GM12864 (cell line): Measurements from ENCODE around the gene C3orf22.

Source experiments
- DNase-seq: peaks from one replicate; pipeline ENCODE4 v3.0.0-alpha.2; 2011; ENCODE audit warnings: low read depth
- H3K4me3 ChIP-seq: 2 replicates; pipeline ENCODE4 v1.5.1; 2011; ENCODE audit warnings: mild to moderate bottlenecking, low read depth, low read length, control low read depth
- TF ChIP-seq, protein P1 (sequence below): IDR thresholded peaks from 2 replicates; pipeline ENCODE4 v1.5.1; 2011; ENCODE audit warnings: low read depth, mild to moderate bottlenecking, moderate library complexity, low read length, control low read depth, inconsistent platforms; ENCODE audit errors: missing control alignments

Gene C3orf22

DNA sequence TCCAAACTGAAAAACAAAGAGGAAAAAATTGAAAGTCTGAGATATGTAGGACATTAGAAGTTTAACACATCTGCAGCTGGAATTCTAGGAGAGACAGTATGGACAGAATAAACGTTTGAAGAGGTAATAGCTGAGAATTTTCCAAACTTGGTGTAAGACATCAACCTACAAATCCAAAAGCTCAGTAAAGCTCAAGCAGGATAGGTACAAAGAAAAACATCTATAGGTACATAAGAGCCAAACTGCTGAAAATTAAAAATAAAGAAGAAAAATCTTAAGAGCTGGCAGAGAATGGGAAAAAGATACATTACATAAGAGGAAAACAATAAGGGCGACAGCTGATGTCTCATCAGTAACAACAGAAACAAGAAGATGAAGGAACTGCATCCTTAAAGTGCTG, 22.8 kb upstream of the C3orf22 start:
- TF ChIP-seq, protein P1, sequence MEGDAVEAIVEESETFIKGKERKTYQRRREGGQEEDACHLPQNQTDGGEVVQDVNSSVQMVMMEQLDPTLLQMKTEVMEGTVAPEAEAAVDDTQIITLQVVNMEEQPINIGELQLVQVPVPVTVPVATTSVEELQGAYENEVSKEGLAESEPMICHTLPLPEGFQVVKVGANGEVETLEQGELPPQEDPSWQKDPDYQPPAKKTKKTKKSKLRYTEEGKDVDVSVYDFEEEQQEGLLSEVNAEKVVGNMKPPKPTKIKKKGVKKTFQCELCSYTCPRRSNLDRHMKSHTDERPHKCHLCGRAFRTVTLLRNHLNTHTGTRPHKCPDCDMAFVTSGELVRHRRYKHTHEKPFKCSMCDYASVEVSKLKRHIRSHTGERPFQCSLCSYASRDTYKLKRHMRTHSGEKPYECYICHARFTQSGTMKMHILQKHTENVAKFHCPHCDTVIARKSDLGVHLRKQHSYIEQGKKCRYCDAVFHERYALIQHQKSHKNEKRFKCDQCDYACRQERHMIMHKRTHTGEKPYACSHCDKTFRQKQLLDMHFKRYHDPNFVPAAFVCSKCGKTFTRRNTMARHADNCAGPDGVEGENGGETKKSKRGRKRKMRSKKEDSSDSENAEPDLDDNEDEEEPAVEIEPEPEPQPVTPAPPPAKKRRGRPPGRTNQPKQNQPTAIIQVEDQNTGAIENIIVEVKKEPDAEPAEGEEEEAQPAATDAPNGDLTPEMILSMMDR: no peak
- no peak overlapping the region for H3K4me3 ChIP-seq

GRCh38 chr3:126580746-126581145, 22.0 kb upstream of the C3orf22 start:
- no peak for DNase-seq
- TF ChIP-seq, protein P1: no peak
- H3K4me3 ChIP-seq: no peak overlapping the region

More for the DNA sequence above, 22.8 kb upstream of the C3orf22 start:
- no peak for DNase-seq

GRCh38 chr3:126578702-126579101, 20.0 kb upstream of the C3orf22 start:
- H3K4me3 ChIP-seq: no peak overlapping the region
- TF ChIP-seq, protein P1: no peak
- no peak for DNase-seq

GRCh38 chr3:126577261-126577660, 18.5 kb upstream of the C3orf22 start:
- TF ChIP-seq, protein P1: no peak
- H3K4me3 ChIP-seq: no peak overlapping the region
- no peak for DNase-seq

- no peak for DNase-seq
- no peak overlapping the region for H3K4me3 ChIP-seq
Measured at GRCh38 chr3:126573492-126574117, 14.9 kb upstream of the C3orf22 start.

DNA sequence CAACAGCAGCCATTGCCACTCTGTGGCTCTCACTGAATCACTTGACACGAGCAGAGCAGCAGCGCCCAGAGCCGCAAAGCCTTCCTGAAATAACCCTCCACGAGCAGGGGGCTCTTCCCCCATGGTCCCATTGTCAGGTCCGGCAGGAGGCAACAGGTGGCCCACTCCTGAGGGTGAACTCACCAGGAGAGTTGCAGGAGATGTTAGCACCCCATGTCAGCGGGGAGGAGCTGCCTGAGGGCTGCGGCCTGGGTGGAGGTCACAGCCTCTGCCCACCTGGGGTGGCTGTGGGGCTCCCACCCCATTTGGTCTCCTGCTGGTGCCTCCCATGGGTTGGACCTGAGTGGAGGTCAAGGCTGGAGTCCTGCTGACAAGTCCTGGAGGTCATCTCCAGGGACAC, 12.3 kb upstream of the C3orf22 start:
- no peak overlapping the region for H3K4me3 ChIP-seq
- no peak for DNase-seq
- TF ChIP-seq, protein P1: no peak

More at GRCh38 chr3:126573492-126574117, 14.9 kb upstream of the C3orf22 start:
- TF ChIP-seq, protein P1: no peak

DNA sequence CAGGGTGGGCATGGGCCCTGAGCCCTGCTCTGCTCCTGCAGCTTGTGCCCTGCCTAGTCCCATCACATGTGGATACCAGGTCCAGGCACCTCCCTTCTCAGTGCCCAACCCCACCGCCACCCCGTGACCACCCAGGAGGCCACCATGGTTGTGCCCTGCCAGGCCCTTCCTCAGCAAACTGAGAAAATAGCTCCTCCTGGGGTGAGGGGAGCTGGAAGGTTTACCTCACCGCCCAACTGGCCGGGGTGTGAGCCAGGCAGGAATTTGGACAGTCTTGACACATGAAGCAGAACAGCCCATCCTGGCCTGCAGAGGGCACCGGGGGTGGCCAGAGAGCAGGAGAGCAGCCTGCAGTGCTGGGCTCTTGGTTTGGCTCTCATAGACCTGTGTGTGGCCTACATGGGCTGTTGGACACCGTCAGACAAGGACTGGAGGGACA, 11.4 kb upstream of the C3orf22 start:
- H3K4me3 ChIP-seq: no peak overlapping the region
- DNase-seq: no peak
- TF ChIP-seq, protein P1: no peak
